Astrocyte (in vitro differentiated cells and primary cell): ENCODE results near the gene PRRT4.

Experiments used
- CTCF ChIP-seq: IDR thresholded peaks from 2 replicates; pipeline ENCODE4 v1.5.1; 2011; ENCODE audit warnings: low read depth, mild to moderate bottlenecking, inconsistent platforms, low read length, moderate library complexity; ENCODE audit not compliant: insufficient read depth
- EZH2 ChIP-seq: IDR thresholded peaks from 2 replicates; pipeline ENCODE4 v1.6.1; 2012; ENCODE audit warnings: mild to moderate bottlenecking, low read length, inconsistent platforms; ENCODE audit not compliant: insufficient read depth

GRCh38 chr7:128387216-128388144 lies 26.0 kb upstream of the PRRT4 start:
- TF ChIP-seq CTCF (peak; percentile 76), EZH2 (no peak)
